Progenitor cell of endocrine pancreas (in vitro differentiated cells): Measurements from ENCODE around the gene SEMA3F. TPM values are rescaled to one million over a fixed set of nuclear protein-coding genes. Genes with fewer than 3 reads are reported as not detected.
"Not testable (repeated sequence)": the region's sequence is repeated elsewhere in the genome, so short reads cannot be mapped to it uniquely, and the experiment has no call there.

Source experiments
- DNase-seq: peaks from one replicate; pipeline ENCODE4 v3.0.0; 2021; ENCODE audit warnings: low spot score; ENCODE audit not compliant: unreplicated experiment
- H3K27ac Mint-ChIP-seq: 2 replicates; pipeline ENCODE4 v1.8.0; 2021; ENCODE audit warnings: mild to moderate bottlenecking, moderate library complexity, mixed read lengths
- H3K27me3 Mint-ChIP-seq: 2 replicates; pipeline ENCODE4 v1.8.0; 2021; ENCODE audit warnings: mixed read lengths
- H3K36me3 Mint-ChIP-seq: 2 replicates; pipeline ENCODE4 v1.8.0; 2022; ENCODE audit warnings: mixed read lengths; ENCODE audit not compliant: insufficient read depth
- H3K4me1 Mint-ChIP-seq: 2 replicates; pipeline ENCODE4 v1.8.0; 2021; ENCODE audit warnings: low read depth, mixed read lengths
- H3K4me3 Mint-ChIP-seq: 2 replicates; pipeline ENCODE4 v1.8.0; 2021; ENCODE audit warnings: low read depth, mild to moderate bottlenecking, moderate library complexity, mixed read lengths
- H3K9me3 Mint-ChIP-seq: 2 replicates; pipeline ENCODE4 v1.8.0; 2021; ENCODE audit warnings: low read depth, mixed read lengths
- CTCF ChIP-seq: fragments of 200-600 bp; sonication (generic); IDR thresholded peaks from one replicate; pipeline ENCODE4 v1.5.0; 2021; ENCODE audit warnings: antibody characterized with exemption, mild to moderate bottlenecking; ENCODE audit not compliant: unreplicated experiment
- total RNA-seq: library from RNA; stranded (reverse); gene quantifications from 2 replicates; pipeline ENCODE4 v1.2.1, GENCODE V29; 2021

SEMA3F gene
- total RNA-seq, 1 donor from 2014 or later = 23.6 TPM

GRCh38 chr3:50210510-50211367 lies 55.6 kb downstream of the SEMA3F start:
- Mint-ChIP-seq H3K9me3 (no peaks in the 10 kb centered on the region), H3K4me3 (no peak overlapping the region), H3K27me3 (peaks cover 50% of the 10 kb centered on the region), H3K4me1 (peaks cover 28% of the 10 kb centered on the region), H3K27ac (peak overlapping the region; percentile 88), H3K36me3 (no peaks in the 10 kb centered on the region)
- TF ChIP-seq CTCF = no peak
- DNase-seq = peak; percentile 64

- Mint-ChIP-seq H3K27me3 (peaks cover 49% of the 10 kb centered on the region), H3K4me1 (peaks cover 27% of the 10 kb centered on the region)
- H3K36me3 Mint-ChIP-seq, H3K27ac Mint-ChIP-seq, H3K4me3 Mint-ChIP-seq, DNase-seq, H3K9me3 Mint-ChIP-seq: not testable (repeated sequence)
These were observed 56.2 kb downstream of the SEMA3F start for GRCh38 chr3:50211368-50211717.

GRCh38 chr3:50211930-50212329 lies 56.8 kb downstream of the SEMA3F start:
- Mint-ChIP-seq H3K4me3 (no peak overlapping the region), H3K27ac (no peak overlapping the region), H3K36me3 (no peaks in the 10 kb centered on the region), H3K9me3 (no peaks in the 10 kb centered on the region), H3K27me3 (peaks cover 46% of the 10 kb centered on the region), H3K4me1 (peaks cover 26% of the 10 kb centered on the region)
- DNase-seq = no peak
- TF ChIP-seq CTCF = no peak

GRCh38 chr3:50212502-50212901 lies 57.4 kb downstream of the SEMA3F start:
- H3K9me3 Mint-ChIP-seq = no peaks in the 10 kb centered on the region
- peak; percentile 30 for TF ChIP-seq CTCF
- H3K27me3 Mint-ChIP-seq = peaks cover 44% of the 10 kb centered on the region
- no peak overlapping the region for H3K4me3 Mint-ChIP-seq
- no peak for DNase-seq
- H3K36me3 Mint-ChIP-seq = no peaks in the 10 kb centered on the region
- peaks cover 26% of the 10 kb centered on the region for H3K4me1 Mint-ChIP-seq
- H3K27ac Mint-ChIP-seq = no peak overlapping the region

- Mint-ChIP-seq H3K4me1 (peaks cover 26% of the 10 kb centered on the region), H3K27ac (no peak overlapping the region), H3K9me3 (no peaks in the 10 kb centered on the region), H3K36me3 (no peaks in the 10 kb centered on the region), H3K27me3 (peaks cover 44% of the 10 kb centered on the region), H3K4me3 (no peak overlapping the region)
- DNase-seq = no peak
- no peak for TF ChIP-seq CTCF
These were observed 57.8 kb downstream of the SEMA3F start for GRCh38 chr3:50212971-50213370.

- no peaks in the 10 kb centered on the region for H3K36me3 Mint-ChIP-seq
- peaks cover 26% of the 10 kb centered on the region for H3K4me1 Mint-ChIP-seq
- H3K27me3 Mint-ChIP-seq = peaks cover 41% of the 10 kb centered on the region
- no peaks in the 10 kb centered on the region for H3K9me3 Mint-ChIP-seq
- no peak for TF ChIP-seq CTCF
- H3K27ac Mint-ChIP-seq = no peak overlapping the region
- no peak for DNase-seq
- no peak overlapping the region for H3K4me3 Mint-ChIP-seq
These were observed 58.2 kb downstream of the SEMA3F start for GRCh38 chr3:50213373-50213772.
